Neural crest cell (in vitro differentiated cells): ENCODE measurements around the gene FRMD8. TPM values are rescaled to one million over a fixed set of nuclear protein-coding genes. Genes with fewer than 3 reads are reported as not detected.

Experiments
- DNase-seq: peaks from one replicate; pipeline ENCODE4 v3.0.0; 2021; ENCODE audit warnings: low read depth, mixed read lengths, low spot score
- H3K27ac Mint-ChIP-seq: one replicate; pipeline ENCODE4 v1.8.0; 2021; ENCODE audit warnings: mild to moderate bottlenecking, mixed read lengths; ENCODE audit not compliant: unreplicated experiment
- H3K27me3 Mint-ChIP-seq: 2 replicates; pipeline ENCODE4 v1.8.0; 2021; ENCODE audit warnings: low read depth, mild to moderate bottlenecking, mixed read lengths
- H3K36me3 Mint-ChIP-seq: 2 replicates; pipeline ENCODE4 v1.8.0; 2021; ENCODE audit warnings: low read depth, mild to moderate bottlenecking, mixed read lengths
- H3K4me1 Mint-ChIP-seq: 2 replicates; pipeline ENCODE4 v1.8.0; 2021; ENCODE audit warnings: mixed read lengths
- H3K4me3 Mint-ChIP-seq: one replicate; pipeline ENCODE4 v1.8.0; 2021; ENCODE audit warnings: mild to moderate bottlenecking, mixed read lengths
- H3K9me3 Mint-ChIP-seq: 2 replicates; pipeline ENCODE4 v1.8.0; 2021; ENCODE audit warnings: mixed read lengths
- total RNA-seq: library from RNA; stranded (reverse); gene quantifications from 2 replicates; pipeline ENCODE4 v1.2.1, GENCODE V29; 2021
- TF ChIP-seq, protein P1 (sequence below): fragments of 200-600 bp; sonication (generic); conservative IDR thresholded peaks from 2 replicates; pipeline ENCODE4 v1.5.0; 2021; ENCODE audit warnings: antibody characterized with exemption, mild to moderate bottlenecking

FRMD8 gene
- total RNA-seq, 1 donor from 2014 or later: 29.0 TPM

GRCh38 chr11:65399845-65400244 lies 13.4 kb downstream of the FRMD8 start:
- Mint-ChIP-seq H3K4me1 (no peaks in the 10 kb centered on the region), H3K4me3 (no peak overlapping the region), H3K27ac (no peak overlapping the region), H3K36me3 (peaks cover 3% of the 10 kb centered on the region), H3K9me3 (no peaks in the 10 kb centered on the region), H3K27me3 (no peaks in the 10 kb centered on the region)
- TF ChIP-seq, protein P1, sequence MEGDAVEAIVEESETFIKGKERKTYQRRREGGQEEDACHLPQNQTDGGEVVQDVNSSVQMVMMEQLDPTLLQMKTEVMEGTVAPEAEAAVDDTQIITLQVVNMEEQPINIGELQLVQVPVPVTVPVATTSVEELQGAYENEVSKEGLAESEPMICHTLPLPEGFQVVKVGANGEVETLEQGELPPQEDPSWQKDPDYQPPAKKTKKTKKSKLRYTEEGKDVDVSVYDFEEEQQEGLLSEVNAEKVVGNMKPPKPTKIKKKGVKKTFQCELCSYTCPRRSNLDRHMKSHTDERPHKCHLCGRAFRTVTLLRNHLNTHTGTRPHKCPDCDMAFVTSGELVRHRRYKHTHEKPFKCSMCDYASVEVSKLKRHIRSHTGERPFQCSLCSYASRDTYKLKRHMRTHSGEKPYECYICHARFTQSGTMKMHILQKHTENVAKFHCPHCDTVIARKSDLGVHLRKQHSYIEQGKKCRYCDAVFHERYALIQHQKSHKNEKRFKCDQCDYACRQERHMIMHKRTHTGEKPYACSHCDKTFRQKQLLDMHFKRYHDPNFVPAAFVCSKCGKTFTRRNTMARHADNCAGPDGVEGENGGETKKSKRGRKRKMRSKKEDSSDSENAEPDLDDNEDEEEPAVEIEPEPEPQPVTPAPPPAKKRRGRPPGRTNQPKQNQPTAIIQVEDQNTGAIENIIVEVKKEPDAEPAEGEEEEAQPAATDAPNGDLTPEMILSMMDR: no peak
- DNase-seq: no peak

DNA sequence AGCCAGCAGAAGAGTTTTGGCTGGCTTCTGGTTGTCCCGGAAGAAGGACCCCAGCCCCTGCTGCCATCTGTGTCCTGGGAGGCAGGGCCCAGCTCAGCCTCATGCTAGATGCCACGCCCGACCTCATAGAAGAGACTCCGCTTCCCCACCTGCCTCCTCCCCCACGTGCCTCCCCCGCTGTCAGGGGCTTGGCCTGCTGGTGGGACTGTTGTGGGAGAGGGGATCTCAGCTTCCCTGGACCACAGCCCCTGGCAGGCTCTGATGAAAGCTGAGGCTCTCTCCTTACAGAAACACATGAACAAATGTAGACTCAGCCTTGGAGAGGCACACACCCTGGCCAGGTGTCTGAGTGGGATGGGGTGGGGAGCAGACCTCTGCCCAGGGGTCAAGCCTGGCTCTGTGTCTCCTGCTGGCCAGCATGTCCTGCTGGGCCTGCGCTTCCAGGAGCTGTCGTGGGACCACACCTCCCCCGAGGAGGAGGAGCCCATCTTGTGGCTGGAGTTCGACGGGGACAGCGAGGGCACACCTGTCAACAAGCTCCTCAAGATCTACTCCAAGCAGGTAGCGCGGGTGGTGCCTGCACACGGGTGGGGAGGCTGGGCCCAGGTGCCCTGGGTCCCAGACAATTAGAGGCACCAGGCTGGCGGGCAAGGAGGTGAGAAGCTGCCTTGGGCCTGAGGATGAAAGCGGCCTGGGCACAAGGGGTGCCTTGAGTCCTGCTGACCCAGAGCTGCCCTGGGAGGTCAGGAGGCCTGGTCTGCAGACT lies 14.1 kb downstream of the FRMD8 start:
- no peaks in the 10 kb centered on the region for H3K4me1 Mint-ChIP-seq
- H3K27ac Mint-ChIP-seq: no peak overlapping the region
- no peak overlapping the region for H3K4me3 Mint-ChIP-seq
- DNase-seq: no peak
- H3K9me3 Mint-ChIP-seq: no peaks in the 10 kb centered on the region
- TF ChIP-seq, protein P1: no peak
- H3K27me3 Mint-ChIP-seq: no peaks in the 10 kb centered on the region
- peaks cover 3% of the 10 kb centered on the region for H3K36me3 Mint-ChIP-seq

DNA sequence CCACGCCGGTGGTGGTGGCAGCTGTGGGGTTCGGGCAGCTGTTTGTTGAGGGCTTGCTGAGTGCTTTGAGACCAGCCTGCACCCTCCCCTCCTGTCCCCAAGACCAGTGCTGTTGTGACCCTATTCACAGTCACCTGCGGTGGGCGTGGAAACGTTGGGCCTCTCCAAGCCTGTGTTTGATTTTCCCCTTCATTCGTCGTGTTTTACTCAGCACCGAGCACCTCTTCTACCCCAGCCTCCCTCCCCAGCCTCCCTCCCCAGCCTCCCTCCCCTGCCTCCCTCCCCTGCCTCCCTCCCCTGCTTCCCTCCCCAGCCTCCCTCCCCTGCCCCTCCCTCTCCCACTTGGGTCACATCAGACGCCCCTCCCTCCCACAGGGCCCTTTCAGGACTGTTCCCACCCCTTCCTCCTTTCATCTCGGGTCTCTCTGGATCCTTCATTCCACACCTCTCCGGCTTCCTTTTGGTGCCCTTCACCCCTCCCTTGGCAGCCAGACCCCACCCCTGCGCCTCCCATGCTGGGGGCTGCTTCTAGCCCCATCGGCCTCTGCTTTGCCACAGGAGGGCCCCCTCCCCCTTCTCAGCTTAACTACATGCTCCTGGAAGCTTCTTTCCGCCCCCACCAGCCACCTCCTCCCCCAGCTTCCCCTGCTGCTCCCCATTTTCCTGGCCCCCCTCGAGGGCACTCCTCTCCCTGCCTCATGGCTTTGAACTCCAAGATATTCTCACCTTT lies 14.8 kb downstream of the FRMD8 start:
- Mint-ChIP-seq H3K4me3 (no peak overlapping the region), H3K27ac (no peak overlapping the region), H3K36me3 (peaks cover 3% of the 10 kb centered on the region), H3K27me3 (no peaks in the 10 kb centered on the region), H3K4me1 (no peaks in the 10 kb centered on the region), H3K9me3 (no peaks in the 10 kb centered on the region)
- DNase-seq: no peak
- TF ChIP-seq, protein P1: no peak

DNA sequence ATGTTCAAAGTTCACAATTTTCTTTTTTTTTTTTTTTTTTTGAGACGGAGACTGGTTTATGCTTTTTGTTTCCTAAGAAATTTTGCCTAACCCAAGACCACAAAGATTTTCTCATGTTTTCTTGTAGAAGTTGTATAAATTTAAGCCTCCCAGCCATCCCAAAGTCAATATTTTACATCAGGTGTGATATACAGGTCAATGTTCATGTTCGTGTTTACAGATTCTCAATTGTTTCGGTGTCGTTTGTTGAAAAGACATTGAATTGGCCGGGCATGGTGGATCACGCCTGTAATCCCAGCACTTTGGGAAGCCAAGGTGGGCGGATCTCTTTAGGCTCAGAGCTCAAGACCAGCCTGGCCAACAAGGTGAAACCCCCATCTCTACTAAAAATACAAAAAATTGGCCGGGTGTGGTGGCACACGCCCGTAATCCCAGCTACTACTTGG lies 15.4 kb downstream of the FRMD8 start:
- Mint-ChIP-seq H3K4me3 (no peak overlapping the region), H3K36me3 (peaks cover 3% of the 10 kb centered on the region), H3K27ac (no peak overlapping the region), H3K27me3 (no peaks in the 10 kb centered on the region), H3K4me1 (no peaks in the 10 kb centered on the region), H3K9me3 (no peaks in the 10 kb centered on the region)
- DNase-seq: no peak
- TF ChIP-seq, protein P1: no peak

GRCh38 chr11:65402790-65403189 lies 16.4 kb downstream of the FRMD8 start:
- H3K4me3 Mint-ChIP-seq: no peak overlapping the region
- no peak overlapping the region for H3K27ac Mint-ChIP-seq
- no peak for DNase-seq
- TF ChIP-seq, protein P1: no peak
- no peaks in the 10 kb centered on the region for H3K27me3 Mint-ChIP-seq
- H3K36me3 Mint-ChIP-seq: no peaks in the 10 kb centered on the region
- H3K9me3 Mint-ChIP-seq: no peaks in the 10 kb centered on the region
- H3K4me1 Mint-ChIP-seq: no peaks in the 10 kb centered on the region
